GM18907 (cell line): ENCODE data around the gene UBL7.

Source experiments
- ATAC-seq: cut with Tn5 transposase; IDR thresholded peaks from one replicate; pipeline ENCODE4 v1.9.1; 2021; ENCODE audit warnings: mild to moderate bottlenecking, moderate library complexity; ENCODE audit not compliant: unreplicated experiment

Gene UBL7

DNA sequence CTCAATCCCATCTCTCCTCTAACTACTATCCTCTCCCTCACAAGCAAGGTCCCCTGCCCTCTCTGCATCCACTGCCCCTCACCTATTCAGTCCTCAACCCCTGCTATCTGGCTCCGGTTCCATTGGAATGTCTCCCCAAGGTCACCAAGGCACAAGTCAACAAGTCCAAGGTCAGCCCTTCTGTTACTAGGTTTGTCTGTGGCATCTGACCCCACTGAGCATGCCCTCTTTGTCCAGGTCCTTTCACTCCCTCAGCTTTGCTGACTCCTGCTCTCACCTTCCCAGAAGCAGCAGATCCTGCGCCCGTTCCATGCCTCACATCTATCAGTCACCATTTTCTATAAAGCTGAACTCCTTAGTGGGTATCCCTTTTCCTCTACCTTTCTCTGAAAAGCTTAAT is 18.9 kb downstream of the UBL7 start:
- ATAC-seq, result no peak

DNA sequence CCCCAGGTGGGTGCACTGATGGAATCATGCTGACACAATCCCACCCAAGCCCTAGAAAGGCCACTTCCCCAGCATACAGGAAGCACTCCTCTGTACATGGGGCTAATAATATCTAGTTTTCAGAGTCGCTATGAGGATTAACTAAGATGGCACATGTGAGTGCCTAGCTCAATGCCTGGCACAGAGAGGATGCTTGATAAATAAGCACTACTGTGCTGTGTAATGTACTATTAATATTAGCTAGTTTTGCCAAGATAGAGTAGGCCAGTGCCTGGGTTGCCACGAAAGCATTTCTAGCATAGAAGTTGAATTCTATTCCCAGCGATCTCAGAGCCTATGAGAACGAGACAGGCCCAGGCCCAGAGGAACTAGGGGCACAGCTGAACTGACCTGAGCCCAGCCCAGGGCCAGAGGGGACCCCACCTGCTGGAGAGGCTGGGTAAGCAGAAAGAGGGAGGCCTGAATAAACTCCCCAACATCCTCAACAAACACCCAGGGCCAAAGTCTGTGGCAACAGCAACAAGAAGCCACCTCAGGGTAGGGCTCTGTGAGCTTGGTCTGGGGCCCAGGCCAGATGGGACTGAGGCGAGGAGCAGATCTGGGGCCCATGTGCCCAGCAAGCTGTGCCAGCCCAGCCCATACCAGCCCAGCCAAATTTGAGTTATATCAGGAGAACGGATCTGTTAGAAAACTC is 19.6 kb downstream of the UBL7 start:
- no peak for ATAC-seq

DNA sequence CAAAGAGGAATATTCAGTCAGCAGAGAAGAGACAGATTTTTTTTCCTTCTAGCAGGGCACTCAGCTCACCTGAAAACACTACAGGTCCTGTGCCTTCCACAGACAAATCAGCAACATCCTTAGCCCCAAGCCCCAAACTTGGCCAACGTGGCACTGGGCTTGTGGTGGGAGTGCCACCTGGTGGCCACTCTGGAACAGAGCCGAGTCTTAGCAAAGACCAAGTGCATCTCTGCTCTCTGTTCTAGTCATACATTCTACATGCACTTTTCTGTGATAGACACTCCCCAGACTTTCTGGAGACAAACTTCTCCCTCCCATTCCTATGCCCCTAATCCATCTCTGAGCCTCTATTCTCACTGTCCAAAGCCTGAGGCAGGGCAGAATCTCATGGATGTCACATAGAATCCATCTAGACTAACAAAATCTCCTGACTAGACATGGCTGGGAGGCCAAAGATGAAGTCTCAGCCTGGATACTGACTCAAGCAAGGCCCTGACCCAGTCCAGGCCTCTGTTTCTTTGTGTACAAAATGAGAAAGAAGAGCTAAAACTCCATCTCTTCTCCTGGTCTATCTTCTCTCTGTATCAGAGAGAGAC is 22.1 kb downstream of the UBL7 start:
- peak; percentile 49 for ATAC-seq

DNA sequence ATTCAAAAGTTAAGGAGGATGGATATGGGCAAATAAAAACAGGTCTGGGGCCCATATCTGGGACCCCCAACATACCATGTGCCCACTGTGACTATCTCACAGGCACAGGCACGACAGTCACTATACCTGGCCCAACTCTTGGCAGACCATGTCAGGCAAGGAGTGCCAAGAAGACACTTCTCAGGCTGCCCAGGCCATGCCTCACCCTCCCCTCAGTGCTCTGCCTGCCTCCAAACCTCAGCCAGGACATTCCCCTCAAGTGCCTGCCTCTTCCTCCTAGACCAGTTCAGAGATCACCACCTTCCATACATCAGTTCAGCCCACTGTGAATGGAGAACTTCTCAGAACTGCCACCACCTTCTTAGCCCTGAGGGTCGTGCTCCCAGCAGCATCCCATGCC is 22.8 kb downstream of the UBL7 start:
- ATAC-seq, result no peak

DNA sequence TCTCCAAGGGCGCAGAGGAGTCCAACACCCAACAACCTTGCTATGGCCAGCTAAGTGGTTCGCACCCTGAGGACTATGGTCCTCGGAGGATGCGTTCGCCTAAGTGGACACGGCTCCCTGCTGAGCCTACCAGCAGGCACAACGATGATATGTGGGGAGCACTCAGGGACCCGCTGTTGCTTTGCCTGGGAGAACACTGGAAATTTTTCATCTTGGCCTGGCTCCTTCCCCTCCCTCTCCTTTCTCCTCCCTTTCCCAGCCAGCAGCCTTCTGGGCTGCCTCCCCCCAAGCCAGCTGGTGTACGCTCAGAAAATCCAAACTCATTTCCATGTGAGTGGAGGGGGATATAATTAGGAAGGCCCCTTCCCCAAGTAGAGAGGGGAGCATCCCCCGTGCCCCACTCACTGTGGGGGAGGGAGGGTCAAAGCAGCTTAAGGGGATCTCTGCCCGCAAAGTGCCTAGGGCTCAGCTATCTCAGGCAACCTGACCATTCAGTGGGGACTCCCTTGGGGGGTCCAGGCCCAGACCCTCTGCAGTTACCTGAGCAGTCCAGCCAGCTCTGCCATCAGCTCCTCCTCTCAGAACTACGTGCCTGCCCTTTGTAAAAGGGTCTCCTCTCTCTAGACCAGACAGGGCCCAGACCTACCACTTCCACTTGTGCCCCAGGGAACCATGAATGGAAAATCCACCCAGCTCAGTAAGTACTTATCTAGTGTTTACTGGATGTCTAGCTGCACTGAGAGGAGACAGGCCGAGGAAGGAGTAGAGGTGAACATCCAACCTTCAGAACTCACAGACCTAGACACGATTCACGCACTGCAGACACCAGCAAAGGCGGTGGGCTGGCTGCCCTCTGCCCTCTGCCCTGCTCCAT is 26.5 kb downstream of the UBL7 start:
- no peak for ATAC-seq

DNA sequence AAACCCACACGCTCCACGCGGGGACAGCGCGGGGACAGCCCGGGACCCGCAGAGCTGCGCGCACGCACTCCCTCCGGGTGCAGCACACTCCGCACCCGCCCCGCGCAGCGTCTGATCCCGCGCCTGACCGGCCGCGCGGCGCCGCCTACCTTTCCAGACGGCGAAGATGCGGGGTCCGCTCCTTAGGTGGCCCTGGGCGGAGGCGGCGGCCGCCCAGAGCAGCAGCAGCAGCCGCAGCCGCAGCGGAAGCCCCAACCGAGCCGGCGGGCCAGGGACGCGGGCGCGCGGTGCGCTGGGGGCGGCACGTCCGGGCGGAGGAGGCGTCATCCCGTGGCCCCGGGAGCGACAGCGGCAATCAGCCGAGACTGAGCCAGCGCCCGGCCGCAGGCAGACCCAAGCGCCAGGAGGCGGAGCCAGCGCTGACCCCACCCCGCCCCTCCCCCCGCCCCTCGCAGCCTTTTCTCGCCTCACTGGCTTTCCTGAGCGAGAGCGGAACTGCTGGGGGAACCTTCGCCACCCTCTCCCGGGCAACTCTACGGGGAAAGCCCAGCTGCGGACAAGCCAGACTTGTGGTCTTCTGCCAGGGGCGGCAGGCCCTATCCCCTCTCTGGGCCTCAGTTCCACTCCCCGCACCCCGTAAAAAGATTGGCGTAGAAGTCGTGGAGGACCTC is 27.2 kb downstream of the UBL7 start, which contains the start of gene SEMA7A:
Gene SEMA7A (minus strand): TSS at position 367 of the 671 bp plus-strand sequence. CDS start 40 bp downstream, at position 327.
- ATAC-seq, result peak; percentile 66

DNA sequence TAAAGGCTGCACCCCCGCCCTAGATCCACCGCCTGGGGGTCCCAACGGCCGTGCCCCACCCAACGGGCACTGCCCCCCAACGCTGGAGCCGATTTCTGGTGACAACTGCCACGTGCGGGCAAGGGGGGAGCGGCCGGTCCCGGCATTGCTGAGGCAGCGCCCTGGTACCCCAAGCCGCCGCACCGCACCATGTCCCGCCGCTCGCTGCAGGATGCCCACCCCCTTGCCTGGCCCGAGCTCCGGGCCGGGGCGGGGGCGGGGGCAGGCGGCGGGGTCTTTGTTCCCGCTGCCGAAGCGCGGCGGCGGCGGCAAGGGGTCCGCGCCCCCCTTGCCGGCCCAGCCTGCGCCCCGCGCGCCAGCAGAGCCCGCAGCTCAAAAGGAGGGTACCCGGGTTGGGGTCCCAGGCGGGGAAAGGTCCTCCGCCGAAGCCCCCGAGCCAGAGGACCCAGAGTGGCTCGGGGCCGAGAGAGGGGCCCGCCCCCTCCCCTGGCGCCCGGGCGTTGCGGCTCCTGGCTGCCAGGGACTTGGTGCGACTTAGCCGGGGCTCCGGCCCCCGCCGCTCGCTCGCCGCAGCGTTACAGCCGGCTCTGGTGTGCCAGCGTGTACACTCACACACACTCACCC is 27.9 kb downstream of the UBL7 start:
- ATAC-seq, result peak; percentile 3

DNA sequence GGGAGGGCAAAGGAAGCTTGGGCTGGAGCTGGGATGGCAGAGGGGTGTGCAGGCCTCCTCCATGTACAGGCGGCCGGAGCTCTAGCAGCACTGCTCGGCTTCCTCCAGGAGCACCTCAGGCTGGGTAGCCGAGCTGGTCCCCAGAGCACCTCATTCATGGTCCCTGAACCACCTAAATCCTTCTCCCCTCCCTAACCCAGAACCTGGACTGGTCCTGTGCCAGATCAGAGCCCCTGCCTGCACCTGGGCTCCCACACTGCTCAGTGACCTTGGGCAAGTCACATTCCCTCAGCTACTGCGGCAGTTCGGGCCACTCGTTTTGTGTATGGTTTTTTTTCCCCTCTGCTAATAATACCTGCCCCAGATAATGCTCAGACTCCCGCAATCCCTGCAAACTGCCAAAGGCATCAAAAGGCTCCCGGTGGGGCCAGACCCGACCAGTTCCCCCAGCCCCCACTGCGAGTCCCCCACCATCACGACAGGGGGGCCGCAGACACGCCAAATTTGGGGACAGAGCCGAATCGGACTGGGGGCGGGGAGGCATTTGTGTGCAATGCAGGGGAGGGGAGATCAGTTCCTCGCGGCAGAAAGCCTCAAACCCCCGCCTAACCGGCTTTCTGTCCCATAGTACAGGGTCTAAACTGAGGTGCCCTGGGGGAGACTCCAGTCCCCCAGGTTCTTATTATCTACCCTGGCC is 28.5 kb downstream of the UBL7 start:
- no peak for ATAC-seq

DNA sequence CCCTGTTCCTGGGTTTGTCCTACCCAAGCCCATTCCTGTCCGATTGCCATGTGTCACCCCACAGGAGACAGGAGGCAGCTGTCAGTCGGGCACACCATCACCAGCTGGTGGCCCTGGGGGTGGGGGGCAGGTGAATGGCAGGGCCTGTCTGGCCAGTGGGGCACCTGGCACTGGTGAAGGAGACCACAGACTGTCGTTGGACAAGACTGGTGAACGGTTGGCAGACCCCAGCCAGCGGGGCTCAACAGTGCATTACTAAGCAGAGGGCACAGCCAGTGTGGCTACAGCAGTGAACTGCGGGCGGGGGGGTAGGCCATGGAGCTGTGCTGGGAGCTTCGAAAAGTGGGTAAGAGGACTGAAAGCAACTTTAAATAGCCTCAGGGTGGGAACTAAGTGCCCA is 29.3 kb downstream of the UBL7 start:
- no peak for ATAC-seq

DNA sequence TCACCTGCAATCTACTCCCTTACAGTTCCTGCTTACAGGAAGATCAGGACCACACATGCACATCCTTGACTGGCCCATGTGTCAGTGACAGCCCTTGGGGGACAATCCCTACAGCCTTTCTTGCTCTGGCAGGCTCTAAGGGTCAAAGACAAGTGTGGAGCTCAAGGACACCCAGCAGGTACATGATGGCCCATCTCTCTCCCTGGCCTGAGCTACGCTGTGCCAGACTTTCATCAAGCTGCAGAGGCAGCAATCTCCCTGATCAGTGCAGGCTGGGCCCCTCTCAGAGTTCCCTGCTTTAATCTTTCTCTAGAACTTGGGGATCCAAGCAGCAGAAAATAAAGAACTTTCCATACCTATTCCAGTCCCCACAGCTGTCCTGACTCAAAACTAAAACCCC is 29.8 kb downstream of the UBL7 start:
- no peak for ATAC-seq

DNA sequence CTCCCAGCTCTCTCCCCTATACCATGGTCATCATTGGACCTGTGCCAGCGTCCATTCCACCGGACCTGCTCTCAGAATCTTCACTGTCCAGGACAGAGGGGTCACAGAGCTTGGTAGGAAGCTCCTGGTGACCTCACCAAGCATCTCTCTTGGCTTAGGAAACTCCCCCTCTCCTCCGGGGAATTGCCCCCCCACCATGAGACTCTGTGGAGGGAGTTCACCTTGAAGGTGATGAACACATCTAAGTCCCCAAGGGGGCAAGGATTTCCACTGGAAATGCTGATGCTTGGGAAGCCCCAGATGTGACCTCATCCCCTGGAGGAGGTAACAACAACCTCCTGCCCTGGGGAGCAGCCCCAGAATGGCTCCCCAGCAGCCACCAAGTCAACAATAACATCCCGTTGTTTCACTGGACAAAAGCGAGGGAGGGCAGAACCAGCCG is 30.4 kb downstream of the UBL7 start:
- ATAC-seq, result no peak

DNA sequence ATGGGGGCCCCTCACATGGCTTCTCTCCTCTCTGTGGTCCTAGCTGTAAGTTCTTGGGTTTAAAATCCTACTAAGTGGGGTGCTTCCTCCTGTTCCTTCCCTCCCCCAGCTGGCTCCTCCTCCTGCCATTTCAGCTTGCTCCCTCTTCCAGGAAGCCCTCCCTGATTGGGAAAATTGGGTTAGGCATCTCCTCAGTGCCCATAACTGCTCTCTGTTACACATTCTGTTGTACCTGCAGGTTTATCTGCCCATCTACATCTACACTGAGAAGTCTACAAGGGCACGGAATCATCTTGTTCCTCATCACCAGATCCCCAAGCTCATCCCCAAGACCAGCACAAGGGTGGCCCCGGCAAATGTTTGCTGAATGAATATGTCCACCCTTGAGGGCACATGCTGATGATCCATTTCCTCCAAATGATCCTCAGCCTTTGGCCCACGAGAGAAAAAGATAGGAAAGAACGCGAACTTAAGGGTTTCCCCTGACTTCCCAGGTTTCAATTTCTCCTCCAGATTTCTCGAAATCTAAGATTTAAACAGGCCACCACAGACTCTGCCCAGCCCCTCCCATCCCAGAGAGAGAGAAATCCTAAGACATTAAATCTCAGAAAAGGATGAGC is 31.1 kb downstream of the UBL7 start:
- no peak for ATAC-seq

DNA sequence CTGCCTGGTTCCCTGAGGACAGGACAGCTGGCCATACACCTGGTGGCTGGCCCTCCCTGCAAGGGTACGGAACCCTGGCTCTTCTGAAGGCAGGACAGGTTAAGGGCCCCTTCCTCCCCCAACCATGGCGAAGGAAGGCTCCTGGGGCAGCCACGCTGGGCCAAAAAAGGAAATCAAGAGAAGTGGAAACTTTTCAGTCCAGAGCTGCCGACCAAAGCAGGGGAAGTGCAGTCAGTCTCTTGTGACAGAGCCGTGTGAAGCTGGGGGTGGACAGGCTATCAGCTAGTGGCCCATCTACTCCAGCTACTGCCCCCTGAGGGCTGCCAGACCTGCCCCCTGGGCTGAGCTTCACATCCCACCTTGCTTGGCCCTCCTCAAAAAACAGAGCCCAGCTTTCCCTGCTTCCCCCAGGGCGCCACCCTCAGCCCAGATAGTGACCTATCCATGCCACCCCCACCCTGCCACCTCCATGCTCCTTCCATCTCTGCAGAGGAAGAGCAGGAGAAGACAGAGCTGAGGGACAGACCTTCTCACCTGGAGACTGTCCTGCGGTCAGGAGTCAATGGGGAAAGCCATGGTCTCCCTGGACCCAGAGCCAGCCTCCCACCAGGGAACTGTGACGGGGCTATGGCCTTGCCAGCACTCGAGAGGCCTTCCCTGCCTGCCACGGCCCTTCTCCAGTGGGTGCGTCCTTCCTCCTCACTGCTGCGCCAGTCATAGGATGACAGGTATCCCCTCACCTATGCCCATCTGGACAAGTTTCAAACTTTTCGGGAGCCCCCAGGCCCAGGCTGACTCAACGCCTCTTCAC is 31.8 kb downstream of the UBL7 start:
- no peak for ATAC-seq

DNA sequence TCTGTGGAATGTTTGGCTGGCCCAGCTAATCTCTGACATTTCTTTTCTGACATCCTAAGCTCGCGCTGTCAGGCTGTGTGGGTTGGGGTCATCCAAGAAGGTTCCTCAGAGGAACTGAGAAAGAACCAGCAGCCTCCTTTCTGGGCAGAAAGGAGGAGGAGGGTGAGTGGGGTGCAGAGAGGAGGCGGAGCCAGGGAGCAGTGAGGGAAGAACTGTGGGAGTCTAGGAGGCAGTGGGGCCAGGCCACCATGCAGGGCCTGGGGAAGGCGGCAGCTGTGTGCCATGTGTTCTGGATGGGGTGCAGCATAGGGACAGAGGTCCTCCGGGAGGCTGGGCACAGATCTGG is 32.5 kb downstream of the UBL7 start:
- no peak for ATAC-seq

DNA sequence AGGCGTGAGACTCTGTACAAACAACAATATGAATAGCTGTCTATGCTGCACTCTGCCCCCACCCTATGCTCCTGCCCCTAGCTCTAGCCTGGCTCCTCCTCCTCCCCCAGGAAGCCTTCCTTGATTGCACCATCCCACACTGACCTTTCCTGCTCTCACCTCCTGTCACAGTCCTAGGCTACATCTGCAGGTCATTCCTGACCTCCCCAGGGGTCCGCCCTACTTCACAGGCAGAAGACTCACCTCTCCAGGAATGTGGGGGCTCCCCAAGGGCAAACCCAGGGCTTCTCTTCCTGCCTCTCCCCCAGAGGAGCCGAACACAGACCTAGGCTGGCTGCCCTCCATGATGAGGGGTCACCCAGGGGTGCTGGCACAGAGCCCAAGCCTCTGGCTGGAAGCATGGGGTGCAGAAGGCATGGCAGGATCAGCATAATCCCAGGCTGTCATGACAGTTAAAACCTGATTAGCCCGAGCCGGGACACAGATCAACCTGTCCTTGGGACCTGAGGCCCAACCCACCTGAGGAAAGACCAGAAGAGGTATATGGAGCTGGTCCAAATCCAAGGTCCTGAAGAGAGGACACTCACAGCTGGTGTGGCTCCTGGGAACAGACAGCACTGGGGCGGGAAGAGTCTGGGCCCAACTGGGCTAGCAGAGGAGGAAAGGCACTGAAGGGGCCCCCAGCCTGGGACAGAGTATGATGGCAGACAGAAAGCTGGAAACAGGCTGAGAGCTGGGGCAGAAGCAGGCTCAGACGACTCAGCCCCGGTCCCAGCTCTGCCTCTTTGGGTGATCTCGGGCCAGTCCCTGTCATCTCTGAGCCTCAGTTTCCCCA is 33.1 kb downstream of the UBL7 start:
- ATAC-seq, result no peak

DNA sequence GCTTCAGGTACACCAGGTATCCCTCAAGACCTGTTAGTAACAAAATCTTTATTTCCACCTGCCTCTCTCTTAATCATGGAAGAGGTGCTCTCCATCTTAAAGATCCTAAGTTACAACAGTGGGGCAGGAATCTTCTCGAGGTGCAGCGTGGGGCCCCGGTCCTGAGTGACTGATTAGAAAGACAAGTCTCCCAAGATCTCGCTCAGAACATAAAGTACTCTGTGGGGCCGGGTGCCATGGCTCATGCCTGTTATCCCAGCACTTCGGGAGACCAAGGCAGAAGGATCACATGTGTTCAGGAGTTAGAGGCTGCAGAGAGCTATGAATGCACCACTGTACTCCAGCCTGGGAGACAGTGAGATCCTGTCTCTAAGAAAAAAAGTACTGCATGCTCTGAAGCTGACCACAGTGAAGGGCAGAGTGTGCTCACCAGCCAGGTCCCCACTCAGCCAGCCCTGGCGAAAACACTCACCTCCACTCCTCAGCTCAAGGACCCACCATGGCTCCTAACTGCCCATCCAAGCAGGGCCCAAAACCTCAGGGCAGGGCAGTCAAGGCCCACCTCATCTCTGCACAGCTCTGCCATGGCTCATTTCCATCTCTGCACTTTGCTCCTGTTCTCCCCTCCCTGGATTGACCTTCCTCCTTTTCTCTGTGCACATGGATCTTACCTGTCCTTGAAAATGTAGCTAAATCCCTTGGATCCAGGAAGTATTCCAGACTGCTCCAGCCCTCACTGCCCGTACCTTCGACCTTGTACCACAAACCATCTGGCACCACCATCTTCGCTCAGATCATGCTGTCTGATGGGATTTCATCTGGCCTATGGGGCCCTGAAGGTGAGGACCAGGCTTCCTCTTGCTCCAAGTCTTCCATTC is 34.3 kb downstream of the UBL7 start:
- ATAC-seq, result no peak

DNA sequence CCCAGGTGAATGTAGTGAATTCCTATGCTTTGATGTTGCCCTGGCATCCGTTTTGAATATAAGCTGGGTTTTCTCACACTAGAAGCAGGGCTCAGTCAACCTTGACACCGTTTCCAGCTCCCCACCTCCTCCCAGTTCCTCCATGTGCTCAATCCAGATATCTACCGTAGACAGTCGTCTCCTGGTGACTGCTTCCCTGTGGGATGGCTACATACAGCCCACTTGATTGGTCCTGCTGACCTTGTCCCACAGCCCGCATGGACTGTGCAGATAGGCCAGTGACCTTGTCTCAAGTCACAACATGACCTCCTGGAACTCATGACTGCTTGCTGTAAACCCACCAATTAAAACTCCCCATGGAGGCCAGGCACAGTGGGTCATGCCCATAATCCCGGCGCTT is 35.3 kb downstream of the UBL7 start:
- no peak for ATAC-seq
